Activated CD8-positive, alpha-beta T cell treated with anti-CD3 and anti-CD28 coated beads for 36 hours (primary cell): ENCODE measurements around the gene MCF2L2. TPM values are rescaled to one million over a fixed set of nuclear protein-coding genes. Genes with fewer than 3 reads are reported as not detected.

Source experiments
- ATAC-seq: fragments of 200-7000 bp; cut with Tn5 transposase; one replicate; pipeline ENCODE4 v1.10.0; 2021; ENCODE audit warnings: mild to moderate bottlenecking, moderate library complexity
- CTCF ChIA-PET: fragments of 350-600 bp; sonication (Branson Sonifier 250); formaldehyde crosslinking; loops from one replicate; lab custom pipeline; 2021; ENCODE audit warnings: antibody characterized with exemption; lab: Charles Lee
- POLR2A ChIA-PET: fragments of 350-600 bp; sonication (Branson Sonifier 250); formaldehyde crosslinking; loops from one replicate; lab custom pipeline; 2021; ENCODE audit warnings: antibody characterized with exemption; lab: Charles Lee
- DNase-seq: peaks from one replicate; pipeline ENCODE4 v3.0.0-alpha.2; 2020
- H3K27ac Mint-ChIP-seq: one replicate; pipeline ENCODE4 v1.8.0; 2021; ENCODE audit warnings: mild to moderate bottlenecking, mixed read lengths
- H3K27me3 Mint-ChIP-seq: one replicate; pipeline ENCODE4 v1.8.0; 2021; ENCODE audit warnings: mixed read lengths
- H3K36me3 Mint-ChIP-seq: one replicate; pipeline ENCODE4 v1.8.0; 2021; ENCODE audit warnings: low read depth, mixed read lengths
- H3K4me1 Mint-ChIP-seq: one replicate; pipeline ENCODE4 v1.8.0; 2021; ENCODE audit warnings: low read depth, mixed read lengths
- H3K4me3 Mint-ChIP-seq: one replicate; pipeline ENCODE4 v1.8.0; 2021; ENCODE audit warnings: mild to moderate bottlenecking, moderate library complexity, mixed read lengths
- H3K9me3 Mint-ChIP-seq: one replicate; pipeline ENCODE4 v1.8.0; 2021; ENCODE audit warnings: mixed read lengths
- intact Hi-C: fragments of 100-400 bp; cut with micrococcal nuclease; formaldehyde crosslinking; loops from one replicate; pipeline ENCODE4 v1.10.0; 2022
- total RNA-seq, 2 experiments: library from RNA; stranded (reverse); gene quantifications; one replicate each; pipeline ENCODE4 v1.2.3, GENCODE V29; 2021
- TF ChIP-seq, protein P1 (sequence below): fragments of 200-600 bp; IDR thresholded peaks from one replicate; pipeline ENCODE4 v1.8.0; 2022; ENCODE audit warnings: antibody characterized with exemption, mild to moderate bottlenecking

The MCF2L2 gene
- total RNA-seq, 2 experiments from 2014 or later: 3.5 to 3.7 TPM

- H3K4me3 Mint-ChIP-seq: no peak overlapping the region
- ChIA-PET CTCF (interaction anchor here (1.2 to 3.1 kb wide), 5 partner anchors 8 to 117 kb away, joined by 3 to 21 read pairs (median 7); no protein-coding TSS in a partner anchor), POLR2A (interaction anchor here (0.6 to 2.1 kb wide), 10 partner anchors 10 to 114 kb away, joined by 3 to 19 read pairs (median 4); partner anchors contain the start of gene B3GNT5)
- ATAC-seq (no peak), DNase-seq (peak; percentile 31)
- no peaks in the 10 kb centered on the region for H3K27me3 Mint-ChIP-seq
- peaks cover 36% of the 10 kb centered on the region for H3K36me3 Mint-ChIP-seq
- H3K9me3 Mint-ChIP-seq: no peaks in the 10 kb centered on the region
- H3K27ac Mint-ChIP-seq: no peak overlapping the region
- TF ChIP-seq, protein P1, sequence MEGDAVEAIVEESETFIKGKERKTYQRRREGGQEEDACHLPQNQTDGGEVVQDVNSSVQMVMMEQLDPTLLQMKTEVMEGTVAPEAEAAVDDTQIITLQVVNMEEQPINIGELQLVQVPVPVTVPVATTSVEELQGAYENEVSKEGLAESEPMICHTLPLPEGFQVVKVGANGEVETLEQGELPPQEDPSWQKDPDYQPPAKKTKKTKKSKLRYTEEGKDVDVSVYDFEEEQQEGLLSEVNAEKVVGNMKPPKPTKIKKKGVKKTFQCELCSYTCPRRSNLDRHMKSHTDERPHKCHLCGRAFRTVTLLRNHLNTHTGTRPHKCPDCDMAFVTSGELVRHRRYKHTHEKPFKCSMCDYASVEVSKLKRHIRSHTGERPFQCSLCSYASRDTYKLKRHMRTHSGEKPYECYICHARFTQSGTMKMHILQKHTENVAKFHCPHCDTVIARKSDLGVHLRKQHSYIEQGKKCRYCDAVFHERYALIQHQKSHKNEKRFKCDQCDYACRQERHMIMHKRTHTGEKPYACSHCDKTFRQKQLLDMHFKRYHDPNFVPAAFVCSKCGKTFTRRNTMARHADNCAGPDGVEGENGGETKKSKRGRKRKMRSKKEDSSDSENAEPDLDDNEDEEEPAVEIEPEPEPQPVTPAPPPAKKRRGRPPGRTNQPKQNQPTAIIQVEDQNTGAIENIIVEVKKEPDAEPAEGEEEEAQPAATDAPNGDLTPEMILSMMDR: no peak
- peaks cover 28% of the 10 kb centered on the region for H3K4me1 Mint-ChIP-seq
- intact Hi-C loops: loop anchor here (5.0 kb wide), 1 partner anchor 112 kb away; no protein-coding TSS in a partner anchor
These were observed 163.2 kb downstream of the MCF2L2 start for GRCh38 chr3:183265157-183265642.

DNA sequence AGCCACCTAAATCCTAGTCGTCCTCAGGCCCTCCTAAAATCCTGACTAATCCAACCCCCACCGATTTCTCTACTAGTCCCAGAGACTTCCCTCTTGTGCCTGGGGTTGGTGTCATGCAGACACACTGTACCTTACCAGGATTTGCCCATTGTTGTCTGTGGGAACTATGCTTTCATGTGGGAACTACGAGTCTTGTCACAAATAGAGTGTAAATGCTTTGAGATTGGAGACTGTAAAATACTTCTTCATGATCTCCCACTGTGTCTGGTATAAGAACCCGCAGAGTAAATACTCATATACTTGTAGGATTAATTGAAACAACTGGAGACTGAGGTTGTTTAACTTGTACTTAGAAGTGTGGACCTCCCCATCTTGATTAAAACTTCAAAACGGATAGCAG is 164.2 kb downstream of the MCF2L2 start:
- ChIA-PET POLR2A (interaction anchor here (2.1 kb wide), 1 partner anchor 9 kb away, joined by 6 read pairs; no protein-coding TSS in a partner anchor), CTCF (no interaction called here)
- H3K36me3 Mint-ChIP-seq: peaks cover 34% of the 10 kb centered on the region
- intact Hi-C loops: no loop called here
- H3K4me1 Mint-ChIP-seq: peaks cover 33% of the 10 kb centered on the region
- no peak for ATAC-seq
- H3K9me3 Mint-ChIP-seq: no peaks in the 10 kb centered on the region
- no peaks in the 10 kb centered on the region for H3K27me3 Mint-ChIP-seq
- TF ChIP-seq, protein P1: no peak
- no peak overlapping the region for H3K4me3 Mint-ChIP-seq
- no peak overlapping the region for H3K27ac Mint-ChIP-seq
- no peak for DNase-seq

GRCh38 chr3:183262875-183263378 is 165.5 kb downstream of the MCF2L2 start:
- Mint-ChIP-seq H3K9me3 (no peaks in the 10 kb centered on the region), H3K4me1 (peaks cover 26% of the 10 kb centered on the region), H3K4me3 (no peak overlapping the region), H3K36me3 (peaks cover 35% of the 10 kb centered on the region), H3K27ac (no peak overlapping the region), H3K27me3 (no peaks in the 10 kb centered on the region)
- DNase-seq (no peak), ATAC-seq (no peak)
- ChIA-PET CTCF (interaction anchor here (1.3 kb wide), 1 partner anchor 120 kb away, joined by 3 read pairs; no protein-coding TSS in a partner anchor), POLR2A (no interaction called here)
- intact Hi-C loops: no loop called here
- TF ChIP-seq, protein P1: no peak

DNA sequence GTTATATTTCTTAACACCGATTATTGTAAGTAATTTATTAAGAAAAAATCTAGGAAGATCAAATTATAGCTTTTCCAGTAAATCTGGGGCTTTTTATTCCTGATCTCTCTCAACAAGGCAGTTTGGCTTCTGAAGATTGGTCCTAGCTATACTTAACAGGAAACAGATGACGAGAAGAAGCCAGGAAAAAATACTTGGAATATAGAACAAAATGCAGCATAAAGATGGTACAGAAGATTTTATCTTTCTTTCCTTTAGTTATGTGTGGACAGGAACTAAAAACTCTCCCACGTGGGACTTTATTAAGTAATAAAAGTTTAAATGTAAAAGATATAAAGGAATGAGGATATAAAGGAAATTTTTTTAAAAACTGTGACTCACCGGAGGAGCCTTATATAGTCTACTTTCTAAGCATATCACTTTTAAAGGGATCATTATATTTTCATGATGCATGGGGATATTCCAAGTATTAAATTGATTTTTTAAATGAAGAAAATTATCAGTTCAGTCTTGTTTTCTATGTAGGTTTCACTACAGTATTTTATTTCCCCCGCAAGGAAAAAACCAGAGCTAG is 167.2 kb downstream of the MCF2L2 start:
- ChIA-PET CTCF (interaction anchor here (1.3 to 3.0 kb wide), 3 partner anchors 8 to 139 kb away, joined by 3 to 6 read pairs (median 3); partner anchors contain the start of gene B3GNT5), POLR2A (interaction anchor here (1.0 kb wide), 1 partner anchor 67 kb away, joined by 3 read pairs; no protein-coding TSS in a partner anchor)
- Mint-ChIP-seq H3K9me3 (no peaks in the 10 kb centered on the region), H3K27ac (no peak overlapping the region), H3K4me3 (no peak overlapping the region), H3K4me1 (peaks cover 24% of the 10 kb centered on the region), H3K36me3 (peaks cover 35% of the 10 kb centered on the region), H3K27me3 (peaks cover 2% of the 10 kb centered on the region)
- TF ChIP-seq, protein P1: no peak
- DNase-seq: no peak
- ATAC-seq: no peak
- intact Hi-C loops: no loop called here
